Frontal cortex (tissue), 4 donors: ENCODE data around the gene EAPP. TPM values are rescaled to one million over a fixed set of nuclear protein-coding genes. Genes with fewer than 3 reads are reported as not detected.
"Not testable (repeated sequence)": the region's sequence is repeated elsewhere in the genome, so short reads cannot be mapped to it uniquely, and the experiment has no call there.

ENCODE experiments used
- DNase-seq, 2 donors: peaks; one replicate each; pipeline ENCODE4 v3.0.0; 2012; ENCODE audit warnings: low spot score in 2 of 2
- FAIRE-seq: peaks from 2 replicates; lab custom pipeline; 2012; peaks lifted over from hg19 to GRCh38; lab: Jason Lieb, UNC
- total RNA-seq: library from RNA; depleted of rRNA; stranded (reverse); fragments of >200 nt; gene quantifications from one replicate; pipeline ENCODE4 v1.2.3, GENCODE V29; 2014
- donor health status: control.
- donor health status: control.
- donor health status: control.

Gene EAPP, protein sequence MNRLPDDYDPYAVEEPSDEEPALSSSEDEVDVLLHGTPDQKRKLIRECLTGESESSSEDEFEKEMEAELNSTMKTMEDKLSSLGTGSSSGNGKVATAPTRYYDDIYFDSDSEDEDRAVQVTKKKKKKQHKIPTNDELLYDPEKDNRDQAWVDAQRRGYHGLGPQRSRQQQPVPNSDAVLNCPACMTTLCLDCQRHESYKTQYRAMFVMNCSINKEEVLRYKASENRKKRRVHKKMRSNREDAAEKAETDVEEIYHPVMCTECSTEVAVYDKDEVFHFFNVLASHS
- 78.3 TPM for total RNA-seq

DNA sequence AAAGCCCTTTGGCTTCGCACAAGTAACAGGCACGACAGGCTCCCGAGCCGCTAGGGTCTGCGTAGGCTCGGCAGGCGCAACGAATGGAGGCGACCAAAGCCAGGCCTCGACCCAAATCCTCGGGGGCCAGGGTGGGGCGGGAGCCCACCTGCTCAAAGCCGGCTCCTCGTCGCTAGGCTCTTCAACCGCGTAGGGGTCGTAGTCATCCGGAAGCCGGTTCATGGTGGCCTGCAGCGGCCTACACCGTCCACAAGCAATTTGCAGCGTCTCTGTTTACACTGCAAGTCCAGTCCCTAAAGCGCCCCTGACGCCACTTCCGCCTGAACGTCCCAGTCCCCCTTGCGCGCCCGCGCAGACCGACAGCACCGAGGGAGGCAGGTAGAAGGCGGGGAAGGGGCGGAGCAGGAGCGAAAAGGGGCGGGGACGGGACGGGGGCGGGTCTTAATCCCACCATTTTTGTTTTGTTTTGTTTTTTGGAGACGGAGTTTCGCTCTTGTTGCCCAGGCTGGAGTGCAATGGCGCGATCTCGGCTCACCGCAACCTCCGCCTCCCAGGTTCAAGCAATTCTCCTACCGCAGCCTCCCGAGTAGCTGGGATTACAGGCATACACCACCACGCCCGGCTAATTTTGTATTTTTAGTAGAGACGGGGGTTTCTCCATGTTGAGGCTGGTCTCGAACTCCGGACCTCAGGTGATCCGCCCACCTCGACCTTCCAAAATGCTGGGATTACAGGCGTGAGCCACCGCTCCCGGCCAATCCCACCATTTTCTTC is at the start of gene EAPP:
TSS of gene EAPP (minus strand) at position 295 of the 774 bp plus-strand sequence. CDS start at position 222, 73 bp downstream.
- FAIRE-seq, result no peak
- peak; percentile 83 to 95 for DNase-seq

DNA sequence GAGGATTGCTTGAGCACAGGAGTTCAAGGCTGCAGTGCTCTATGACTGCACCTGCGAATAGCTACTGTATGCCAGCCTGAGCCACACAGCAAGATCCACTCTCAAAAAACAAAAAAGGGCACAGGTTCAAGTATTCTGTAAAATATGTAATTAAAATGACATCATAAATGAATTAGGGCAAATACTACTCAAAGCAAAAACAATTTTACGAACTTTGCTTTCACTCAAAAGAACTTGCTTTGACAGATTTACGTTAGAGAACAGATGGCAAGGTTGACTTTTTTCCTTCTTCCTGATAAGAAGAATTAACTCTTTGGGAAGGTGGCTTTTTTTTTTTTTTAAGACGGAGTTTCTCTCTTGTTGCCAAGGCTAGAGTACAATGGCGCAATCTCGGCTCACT is 44.0 kb upstream of the EAPP start:
- DNase-seq, result no peak
- no peak for FAIRE-seq

DNA sequence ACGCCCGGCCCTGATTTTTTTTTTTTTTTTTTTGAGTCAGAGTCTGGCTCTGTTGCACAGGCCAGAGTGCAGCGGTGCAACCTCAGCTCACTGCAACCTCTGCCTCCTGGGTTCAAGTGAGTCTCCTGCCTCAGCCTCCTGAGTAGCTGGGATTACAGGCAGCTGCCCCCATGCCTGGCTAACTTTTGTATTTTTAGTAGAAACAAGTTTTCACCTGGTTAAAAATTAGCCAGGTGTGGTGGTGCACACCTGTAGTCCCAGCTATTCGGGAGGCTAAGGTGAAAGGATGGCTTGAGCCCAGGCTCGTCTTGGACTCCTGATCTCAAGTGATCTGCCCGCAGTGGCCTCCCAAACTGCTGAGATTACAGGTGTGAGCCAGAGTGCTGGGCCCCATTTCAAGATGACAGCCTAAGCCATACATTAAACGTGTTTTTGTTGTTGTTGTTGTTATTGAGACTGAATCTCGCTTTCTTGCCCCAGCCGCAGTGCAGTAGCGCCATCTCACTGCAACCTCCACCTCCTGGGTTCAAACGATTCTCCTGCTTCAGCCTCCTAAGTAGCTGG is 42.7 kb upstream of the EAPP start:
- FAIRE-seq (no peak), DNase-seq (no peak)

DNA sequence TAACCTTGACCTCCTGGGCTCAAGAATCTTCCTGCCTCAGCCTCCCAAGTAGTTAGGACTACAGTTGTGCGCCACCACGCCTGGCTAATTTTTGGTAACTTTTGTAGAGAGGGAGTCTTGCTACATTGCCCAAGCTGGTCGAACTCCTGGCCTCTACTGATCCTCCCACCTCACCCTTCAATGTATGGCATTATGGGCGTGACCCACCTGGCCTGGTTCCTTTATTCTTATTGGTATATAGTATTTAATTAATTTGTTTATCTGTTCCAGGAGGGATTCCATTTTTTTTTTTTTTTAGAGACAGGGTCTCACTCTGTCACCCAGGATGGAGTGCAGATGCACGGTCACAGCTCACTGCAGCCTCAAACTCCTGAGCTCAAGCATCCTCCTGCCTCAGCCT is 40.9 kb upstream of the EAPP start:
- FAIRE-seq, result no peak
- DNase-seq, result no peak

DNA sequence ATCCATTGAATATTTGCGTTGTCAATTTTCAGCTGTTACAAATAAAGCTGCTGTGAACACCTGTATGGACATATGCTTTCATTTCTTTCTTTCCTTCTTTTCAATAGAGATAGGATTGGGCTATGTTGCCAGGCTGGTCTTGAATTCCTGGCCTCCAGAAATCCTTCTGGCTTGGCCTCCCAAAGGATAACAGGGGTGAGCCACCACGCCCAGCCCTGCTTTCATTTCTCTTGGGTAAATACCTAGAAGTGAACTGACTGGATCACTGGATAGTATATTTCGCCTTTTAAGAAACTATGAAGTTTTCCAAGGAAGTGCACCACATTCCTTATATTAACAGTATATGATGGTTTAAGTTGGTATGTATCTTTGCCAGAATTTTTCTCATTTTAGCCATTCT is 32.3 kb upstream of the EAPP start:
- DNase-seq, result no peak
- FAIRE-seq, result no peak

DNA sequence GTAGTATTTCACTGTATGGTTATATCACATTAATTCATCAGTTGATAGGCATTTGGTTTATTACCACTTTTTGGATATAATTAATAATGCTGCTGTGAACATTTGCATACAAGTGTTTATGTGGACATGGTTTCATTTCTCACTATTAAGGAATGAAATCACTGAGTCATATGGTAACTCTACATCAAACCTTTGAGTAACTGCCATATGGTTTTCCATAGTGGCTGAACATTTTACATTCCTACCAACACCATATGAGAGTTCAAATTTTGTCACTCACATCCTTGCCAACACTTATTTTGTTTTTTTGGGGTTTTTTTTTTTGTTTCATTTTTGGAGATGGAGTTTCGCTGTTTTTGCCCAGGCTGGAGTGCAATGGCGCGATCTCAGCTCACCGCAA is 30.2 kb upstream of the EAPP start:
- DNase-seq (no peak), FAIRE-seq (no peak)

DNA sequence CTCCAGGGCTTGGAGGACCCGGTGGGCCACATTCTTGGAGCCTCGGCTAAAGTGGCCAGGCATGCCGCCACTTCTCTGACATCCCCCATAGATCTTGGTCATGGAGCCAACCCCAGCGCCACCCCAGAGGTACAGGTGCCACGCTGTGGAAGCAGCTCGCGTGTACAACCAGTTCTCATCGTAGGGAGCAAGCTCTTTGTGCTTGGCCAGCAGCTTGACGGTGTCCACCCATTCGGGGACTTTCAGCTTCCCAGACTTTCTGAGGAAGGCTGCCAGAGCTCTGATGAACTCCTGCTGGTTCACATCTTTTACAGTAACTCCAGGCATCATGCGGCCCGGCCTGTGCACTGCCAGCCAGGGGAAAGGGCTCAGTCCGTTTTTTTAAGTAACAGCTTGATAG is 29.3 kb upstream of the EAPP start:
- FAIRE-seq (no peak), DNase-seq (no peak)

DNA sequence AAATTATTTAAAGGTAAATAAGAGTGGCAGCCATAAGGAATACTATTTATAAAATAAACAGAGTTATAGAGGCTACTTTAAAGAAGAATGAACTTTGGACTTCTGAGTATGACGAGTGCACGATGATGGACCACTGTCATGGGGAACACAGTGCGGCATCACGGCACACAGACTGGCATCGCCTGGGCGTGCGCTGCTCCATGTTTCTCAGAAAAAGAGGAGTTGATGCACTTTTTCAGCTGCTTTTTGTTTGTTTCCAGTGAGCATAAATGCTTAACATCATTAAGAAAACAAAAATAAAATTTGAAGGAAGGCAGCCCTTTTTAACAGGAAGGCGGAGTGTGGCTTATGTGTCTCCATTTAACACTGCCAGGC is 23.3 kb upstream of the EAPP start:
- DNase-seq (no peak), FAIRE-seq (no peak)

DNA sequence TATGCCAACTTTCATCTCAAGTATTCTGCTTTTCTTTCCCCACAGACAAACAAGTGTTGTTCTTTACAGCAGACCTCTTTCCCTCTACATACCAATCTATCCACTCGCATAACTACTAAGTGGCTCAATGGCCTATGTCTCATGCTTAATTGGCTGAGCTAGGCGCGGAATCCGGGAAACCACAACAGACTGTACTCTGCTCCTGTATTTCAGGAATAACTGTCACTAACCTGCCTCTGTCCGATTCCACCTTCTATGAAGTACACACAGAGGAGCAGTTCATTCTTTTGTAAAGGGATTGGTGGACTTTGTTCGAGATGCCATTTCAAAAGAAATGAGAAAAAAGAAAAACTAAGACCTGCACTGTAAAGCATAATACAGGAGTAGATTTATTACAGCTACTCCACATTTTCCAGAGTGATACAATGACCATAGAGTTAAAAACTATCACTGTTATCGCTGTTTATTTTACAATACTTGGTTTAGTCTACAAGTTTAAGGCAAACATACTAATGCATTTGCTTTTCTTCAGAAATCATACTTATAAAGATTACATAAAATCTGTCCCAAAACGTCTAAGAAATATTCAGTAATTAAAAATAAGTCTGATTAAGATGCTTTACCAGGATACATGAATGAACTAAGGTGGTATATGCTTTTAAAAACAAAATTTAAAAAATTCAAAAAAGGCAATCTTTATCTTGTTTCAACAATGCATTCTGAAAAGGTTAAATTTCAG is 22.7 kb upstream of the EAPP start:
- DNase-seq, FAIRE-seq: not testable (repeated sequence)

DNA sequence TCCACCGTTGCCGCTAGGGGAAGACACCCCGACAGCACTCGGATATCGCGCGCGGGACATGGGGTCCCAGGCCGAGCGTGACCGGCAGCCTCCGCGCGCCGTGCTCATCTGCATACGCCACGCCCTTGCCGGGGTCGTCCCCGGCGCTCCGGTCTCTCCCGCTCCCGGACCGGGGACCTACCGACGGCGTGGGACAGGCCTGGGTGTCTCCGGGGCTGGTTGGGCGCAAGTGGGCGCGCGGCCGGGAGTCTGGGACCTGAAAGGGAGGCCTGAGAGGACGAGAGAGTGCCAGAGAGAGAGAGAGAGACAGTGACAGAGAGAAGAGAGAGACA is 17.0 kb upstream of the EAPP start:
- FAIRE-seq, DNase-seq: not testable (repeated sequence)

DNA sequence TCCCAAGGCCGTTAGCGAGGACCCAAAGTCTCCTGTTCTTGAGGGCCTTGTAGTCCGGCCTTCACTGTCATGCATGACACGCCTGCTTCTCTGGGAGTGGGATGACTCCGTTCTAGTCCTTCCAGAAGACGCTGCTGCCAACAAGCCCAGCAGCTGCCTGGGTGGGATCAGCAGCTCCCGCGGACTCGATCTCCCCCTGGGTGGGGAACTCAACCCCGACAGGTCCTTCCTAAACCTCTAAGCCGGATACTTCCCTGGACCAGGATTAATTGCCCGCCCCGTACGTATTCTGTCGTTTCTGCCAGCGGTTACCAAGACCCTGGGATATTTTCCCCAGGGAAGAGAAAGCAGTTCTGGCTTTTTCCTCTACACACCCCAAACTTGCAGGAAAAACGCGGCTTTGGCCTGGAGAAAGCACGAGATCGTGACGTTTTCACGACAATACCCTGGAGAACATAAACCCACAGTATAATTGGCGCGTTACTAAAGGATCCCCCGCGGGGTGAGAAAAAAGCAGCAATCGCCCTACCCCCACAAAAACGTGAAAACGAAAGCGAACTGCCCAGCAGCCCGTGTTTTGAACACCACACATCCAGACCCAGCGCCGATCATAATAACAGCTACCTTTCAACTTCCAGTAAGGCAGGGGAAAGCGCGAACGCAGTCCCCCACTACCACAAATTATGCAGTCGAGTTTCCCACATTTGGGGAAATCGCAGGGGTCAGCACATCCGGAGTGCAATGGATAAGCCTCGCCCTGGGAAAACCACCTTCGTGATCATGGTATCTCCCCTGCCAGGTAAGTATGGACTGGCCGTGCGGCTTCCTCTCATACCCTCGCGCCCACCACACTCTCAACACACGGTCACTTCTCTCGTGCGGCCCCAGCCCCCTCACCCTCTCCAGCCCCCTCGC is 16.3 kb upstream of the EAPP start:
- FAIRE-seq, DNase-seq: not testable (repeated sequence)

DNA sequence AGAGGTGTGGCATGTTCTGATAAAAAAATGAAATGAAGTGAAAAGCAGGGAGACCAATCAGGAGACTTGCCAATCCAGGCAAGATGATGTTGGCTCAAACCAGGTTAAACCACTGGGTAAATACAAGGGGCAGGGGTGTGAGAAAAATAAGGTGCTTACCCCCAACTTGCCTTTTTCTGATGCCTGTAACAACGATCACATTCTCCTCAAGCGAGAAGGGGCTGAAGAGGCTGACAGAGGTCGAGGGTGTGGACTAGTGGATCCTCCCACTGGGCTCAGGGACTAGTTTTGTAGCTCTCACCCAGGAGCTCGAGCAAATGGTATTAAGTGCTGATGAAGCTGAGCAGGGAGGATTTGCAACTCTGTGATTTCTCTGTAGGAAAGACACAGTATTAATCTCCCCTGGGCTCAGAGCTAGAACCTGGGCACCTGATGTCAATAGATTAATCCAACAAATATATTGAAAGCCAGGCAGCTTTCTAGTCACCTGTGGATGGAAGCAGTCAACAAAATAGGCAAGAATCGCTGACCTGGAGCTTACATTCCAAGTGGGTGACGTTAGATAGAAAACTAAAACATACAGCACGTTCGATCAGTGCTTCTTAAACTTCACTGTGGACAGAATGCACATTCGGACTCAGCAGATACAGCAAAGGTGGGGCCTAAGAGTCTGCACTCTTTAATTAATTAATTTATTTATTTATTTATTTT is 15.2 kb upstream of the EAPP start:
- FAIRE-seq (no peak), DNase-seq (no peak)

DNA sequence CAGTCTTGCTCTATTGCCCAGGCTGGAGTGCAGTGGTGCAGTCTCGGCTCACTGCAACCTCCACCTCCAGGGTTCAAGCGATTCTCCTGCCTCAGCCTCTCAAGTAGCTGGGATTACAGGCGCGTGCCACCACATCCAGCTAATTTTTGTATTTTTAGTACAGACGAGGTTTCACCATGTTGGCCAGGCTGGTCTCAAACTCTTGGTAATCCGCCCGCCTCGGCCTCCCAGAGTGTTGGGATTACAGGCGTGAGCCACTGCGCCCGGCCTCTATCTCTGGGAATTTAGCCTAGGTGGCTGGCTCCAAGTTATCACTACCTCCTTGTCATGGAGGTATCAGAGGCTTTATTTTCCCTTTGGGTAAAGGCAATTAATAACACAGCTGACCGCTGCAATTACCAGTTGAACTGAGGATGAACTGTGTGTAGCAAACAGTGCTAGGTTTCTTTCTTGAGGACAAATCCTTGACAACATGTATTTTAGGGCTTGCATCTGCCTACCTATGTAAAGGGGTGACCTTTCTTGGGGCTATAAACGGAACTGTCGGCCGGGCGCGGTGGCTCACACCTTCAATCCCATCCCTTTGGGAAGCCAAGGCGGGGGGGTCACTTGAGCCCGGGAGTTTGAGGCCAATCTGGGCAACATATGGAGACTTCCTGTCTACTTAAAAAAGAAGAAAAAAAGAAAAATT is 9.9 kb upstream of the EAPP start:
- DNase-seq, FAIRE-seq: not testable (repeated sequence)

DNA sequence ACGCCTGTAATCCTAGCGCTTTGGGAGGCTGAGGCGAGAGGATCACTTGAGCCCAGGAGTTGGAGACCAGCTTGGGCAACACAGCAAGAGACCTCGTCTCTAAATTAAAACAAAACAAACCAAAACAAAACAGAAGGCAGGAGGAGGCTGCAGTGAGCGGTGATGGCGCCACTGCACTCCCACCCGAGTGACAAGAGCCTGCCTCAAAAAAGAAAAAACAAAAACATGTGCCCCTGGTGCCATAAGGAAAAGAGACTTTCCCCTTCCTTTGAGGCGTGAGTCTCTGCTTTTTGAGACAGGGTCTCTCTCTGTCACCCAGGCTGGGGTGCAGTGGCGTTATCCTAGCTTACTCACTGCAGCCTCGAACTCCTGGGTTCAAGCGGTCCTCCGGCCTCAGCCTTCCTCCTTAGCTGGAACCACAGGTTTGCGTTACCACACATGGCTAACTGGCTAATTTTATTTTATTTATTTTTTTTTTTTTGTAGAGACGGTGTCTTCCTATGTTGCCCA is 9.0 kb upstream of the EAPP start:
- FAIRE-seq (no peak), DNase-seq (no peak)

DNA sequence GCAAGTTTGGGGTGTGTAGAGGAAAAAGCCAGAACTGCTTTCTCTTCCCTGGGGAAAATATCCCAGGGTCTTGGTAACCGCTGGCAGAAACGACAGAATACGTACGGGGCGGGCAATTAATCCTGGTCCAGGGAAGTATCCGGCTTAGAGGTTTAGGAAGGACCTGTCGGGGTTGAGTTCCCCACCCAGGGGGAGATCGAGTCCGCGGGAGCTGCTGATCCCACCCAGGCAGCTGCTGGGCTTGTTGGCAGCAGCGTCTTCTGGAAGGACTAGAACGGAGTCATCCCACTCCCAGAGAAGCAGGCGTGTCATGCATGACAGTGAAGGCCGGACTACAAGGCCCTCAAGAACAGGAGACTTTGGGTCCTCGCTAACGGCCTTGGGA is 7.6 kb upstream of the EAPP start:
- not testable (repeated sequence) for DNase-seq, FAIRE-seq

DNA sequence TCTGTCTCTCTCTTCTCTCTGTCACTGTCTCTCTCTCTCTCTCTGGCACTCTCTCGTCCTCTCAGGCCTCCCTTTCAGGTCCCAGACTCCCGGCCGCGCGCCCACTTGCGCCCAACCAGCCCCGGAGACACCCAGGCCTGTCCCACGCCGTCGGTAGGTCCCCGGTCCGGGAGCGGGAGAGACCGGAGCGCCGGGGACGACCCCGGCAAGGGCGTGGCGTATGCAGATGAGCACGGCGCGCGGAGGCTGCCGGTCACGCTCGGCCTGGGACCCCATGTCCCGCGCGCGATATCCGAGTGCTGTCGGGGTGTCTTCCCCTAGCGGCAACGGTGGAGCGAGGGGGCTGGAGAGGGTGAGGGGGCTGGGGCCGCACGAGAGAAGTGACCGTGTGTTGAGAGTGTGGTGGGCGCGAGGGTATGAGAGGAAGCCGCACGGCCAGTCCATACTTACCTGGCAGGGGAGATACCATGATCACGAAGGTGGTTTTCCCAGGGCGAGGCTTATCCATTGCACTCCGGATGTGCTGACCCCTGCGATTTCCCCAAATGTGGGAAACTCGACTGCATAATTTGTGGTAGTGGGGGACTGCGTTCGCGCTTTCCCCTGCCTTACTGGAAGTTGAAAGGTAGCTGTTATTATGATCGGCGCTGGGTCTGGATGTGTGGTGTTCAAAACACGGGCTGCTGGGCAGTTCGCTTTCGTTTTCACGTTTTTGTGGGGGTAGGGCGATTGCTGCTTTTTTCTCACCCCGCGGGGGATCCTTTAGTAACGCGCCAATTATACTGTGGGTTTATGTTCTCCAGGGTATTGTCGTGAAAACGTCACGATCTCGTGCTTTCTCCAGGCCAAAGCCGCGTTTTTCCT is 7.0 kb upstream of the EAPP start:
- FAIRE-seq, DNase-seq: not testable (repeated sequence)
